NCI-H1105 treated with DMSO at 0.1 percent for 48 hours (cell line): ENCODE measurements around the gene NSMF.
"Not testable (repeated sequence)": the region's sequence is repeated elsewhere in the genome, so short reads cannot be mapped to it uniquely, and the experiment has no call there.

Experiments used
- DNase-seq: peaks from one replicate; lab custom pipeline; 2025; lab: John Stamatoyannopoulos, UW

NSMF gene

GRCh38 chr9:137458194-137459151 is 661 bp downstream of the NSMF start:
- peak; percentile 80 for DNase-seq

DNA sequence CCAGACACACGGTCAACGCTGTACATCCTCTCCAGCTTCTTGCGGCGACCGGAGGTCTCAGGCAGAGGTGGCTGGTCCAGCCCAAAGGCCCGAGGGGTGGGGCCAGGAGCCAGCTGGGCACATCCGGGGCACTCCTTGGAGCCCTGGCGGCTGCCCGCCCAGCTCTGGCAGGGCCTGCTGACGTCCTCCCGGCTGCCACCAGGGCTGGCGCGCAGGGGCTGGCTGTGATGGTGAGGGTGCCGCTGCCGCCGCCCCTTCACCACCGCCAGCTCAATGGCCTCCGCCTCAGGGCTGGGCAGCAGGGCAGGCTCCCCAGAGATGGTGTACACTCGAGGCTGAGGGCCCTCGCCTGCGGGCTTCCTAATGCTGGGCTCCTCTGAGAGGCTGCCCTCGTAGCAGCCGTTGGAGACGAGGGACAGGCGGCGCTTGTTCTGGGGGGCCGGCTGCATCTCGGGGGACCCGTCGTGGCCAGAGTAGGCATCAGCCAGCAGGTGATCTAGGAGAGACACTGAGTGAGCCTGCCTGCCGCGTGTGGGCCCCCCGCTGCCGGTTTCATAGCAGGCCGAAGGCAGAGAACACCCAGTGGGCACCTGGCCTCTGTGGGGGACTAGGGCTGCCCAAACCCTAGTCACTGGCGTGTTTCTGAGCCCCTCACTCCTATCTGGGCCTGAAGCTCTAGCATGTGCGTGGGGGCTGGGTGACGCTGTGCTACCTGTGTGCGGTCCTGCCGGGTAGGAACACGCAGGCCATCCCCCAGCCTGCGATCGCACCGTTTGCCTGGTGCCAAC is 1.5 kb downstream of the NSMF start:
- no peak for DNase-seq

GRCh38 chr9:137456864-137457405 is 2.2 kb downstream of the NSMF start:
- no peak for DNase-seq

DNA sequence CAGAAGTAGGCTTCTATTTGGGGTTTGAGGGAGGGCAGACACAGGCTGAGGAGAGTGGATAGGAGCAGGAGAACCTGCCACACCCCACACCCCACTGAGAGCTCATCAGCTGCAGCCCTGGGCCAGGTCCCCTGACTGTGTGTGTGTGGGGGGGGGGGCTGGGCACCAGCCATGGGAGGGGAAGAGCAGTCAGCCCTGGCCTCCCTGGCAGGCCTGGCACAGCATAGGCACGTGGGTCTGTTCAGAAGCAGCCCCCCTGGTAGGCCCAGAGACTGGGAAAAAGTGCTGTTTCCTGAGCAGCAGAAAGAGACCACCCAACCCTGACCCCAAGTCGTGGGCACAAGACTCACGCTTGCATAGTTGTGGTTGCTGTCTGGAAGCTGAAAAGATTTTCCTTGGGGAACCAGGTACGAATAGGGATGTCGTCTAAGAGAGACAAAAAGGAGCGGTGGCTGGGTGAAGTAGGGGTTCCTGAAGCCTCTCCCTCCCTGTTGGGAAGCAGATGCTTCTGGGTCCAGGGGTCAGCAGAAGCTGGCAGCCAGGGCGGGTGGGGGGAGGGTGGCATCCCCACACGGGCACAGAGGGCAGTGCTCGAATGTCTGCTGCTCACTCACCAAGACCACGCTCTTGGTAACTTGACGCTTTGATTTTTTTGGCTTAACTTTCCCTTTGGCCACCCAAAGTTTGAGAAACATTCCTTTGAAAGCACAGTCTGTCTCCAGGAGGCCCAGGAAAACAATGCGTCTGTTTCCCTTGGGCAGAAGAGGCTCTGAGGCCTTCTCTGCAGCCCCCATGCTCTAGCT is 2.9 kb downstream of the NSMF start:
- no peak for DNase-seq

- no peak for DNase-seq
These were observed 3.7 kb downstream of the NSMF start for GRCh38 chr9:137455359-137455991.

- no peak for DNase-seq
These were observed 4.4 kb downstream of the NSMF start for GRCh38 chr9:137454597-137455358.

DNA sequence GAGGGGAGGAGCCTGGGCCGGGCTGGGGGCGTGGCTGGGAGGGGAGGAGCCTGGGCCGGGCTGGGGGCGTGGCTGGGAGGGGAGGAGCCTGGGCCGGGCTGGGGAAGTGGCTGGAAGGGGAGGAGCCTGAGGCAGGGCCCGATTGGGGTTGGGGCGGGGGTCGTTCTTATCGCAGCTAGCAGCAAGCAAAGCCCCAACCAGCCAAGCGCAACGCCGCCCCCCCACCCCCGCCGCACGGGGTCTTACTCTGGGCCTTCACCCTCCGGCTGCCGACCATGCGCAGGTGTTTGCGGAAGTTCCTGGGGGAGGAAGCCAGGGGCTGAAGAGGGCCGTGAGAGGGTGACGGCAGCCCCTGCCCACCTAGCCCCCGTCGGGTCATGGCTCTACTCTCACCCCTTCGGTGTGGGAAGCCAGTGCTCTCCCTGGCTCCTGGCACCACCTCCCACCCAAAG is 5.0 kb downstream of the NSMF start:
- no peak for DNase-seq

GRCh38 chr9:137453643-137454081 is 5.5 kb downstream of the NSMF start:
- DNase-seq, result peak; percentile 8

GRCh38 chr9:137452761-137453642 is 6.1 kb downstream of the NSMF start:
- DNase-seq, result no peak

DNA sequence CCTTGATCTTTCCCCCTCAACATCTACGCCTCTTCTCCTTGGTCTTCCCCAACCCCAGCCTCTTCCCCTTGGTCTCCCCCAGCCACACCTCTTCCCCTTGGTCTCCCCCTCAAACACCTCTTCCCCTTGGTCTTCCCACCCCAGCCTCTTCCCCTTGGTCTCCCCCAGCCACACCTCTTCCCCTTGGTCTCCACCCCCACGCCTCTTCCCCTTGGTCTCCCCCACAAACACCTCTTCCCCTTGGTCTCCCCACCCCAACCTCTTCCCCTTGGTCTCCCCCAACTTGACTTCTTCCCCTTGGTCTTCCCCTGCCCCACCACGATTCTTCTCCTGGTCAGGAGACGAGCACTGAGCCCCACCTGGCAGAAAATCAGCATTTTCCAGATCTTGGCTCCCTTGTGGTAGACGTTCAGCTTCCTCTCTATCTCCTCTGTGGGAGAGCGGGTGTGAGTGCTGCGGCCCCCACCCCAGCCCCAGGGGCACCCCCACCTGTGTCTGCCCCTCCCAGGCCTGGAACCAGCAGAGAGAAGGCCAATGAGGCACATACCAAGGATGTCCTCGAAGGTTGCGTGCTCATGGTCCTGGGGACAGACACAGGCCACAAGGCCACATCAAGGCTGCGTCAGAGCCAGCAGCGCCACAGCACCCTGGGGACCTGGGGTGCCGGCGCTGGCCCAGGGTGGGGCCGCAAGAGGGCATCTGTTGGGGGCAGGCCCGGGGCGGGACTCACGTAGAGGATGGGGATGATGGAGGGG is 7.0 kb downstream of the NSMF start:
- DNase-seq, result no peak

DNA sequence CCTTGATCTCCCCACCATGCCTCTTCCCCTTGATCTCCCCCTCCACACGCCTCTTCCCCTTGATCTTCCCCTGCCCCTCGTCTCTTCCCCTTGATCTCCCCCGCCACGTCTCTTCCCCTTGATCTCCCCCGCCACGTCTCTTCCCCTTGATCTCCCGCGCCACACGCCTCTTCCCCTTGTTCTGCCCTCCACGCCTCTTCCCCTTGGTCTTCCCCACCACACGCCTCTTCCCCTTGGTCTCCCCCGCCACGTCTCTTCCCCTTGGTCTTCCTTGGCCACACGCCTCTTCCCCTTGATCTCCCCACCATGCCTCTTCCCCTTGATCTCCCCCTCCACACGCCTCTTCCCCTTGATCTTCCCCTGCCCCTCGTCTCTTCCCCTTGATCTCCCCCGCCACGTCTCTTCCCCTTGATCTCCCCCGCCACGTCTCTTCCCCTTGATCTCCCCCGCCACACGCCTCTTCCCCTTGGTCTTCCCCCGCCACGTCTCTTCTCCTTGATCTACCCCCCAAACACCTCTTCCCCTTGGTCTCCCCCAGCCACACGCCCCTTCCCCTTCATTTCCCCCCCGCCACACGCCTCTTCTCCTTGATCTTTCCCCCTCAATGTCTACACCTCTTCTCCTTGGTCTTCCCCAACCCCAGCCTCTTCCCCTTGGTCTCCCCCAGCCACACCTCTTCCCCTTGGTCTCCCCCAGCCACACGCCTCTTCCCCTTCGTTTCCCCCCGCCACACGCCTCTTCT is 7.7 kb downstream of the NSMF start:
- not testable (repeated sequence) for DNase-seq

GRCh38 chr9:137450539-137451222 is 8.5 kb downstream of the NSMF start:
- not testable (repeated sequence) for DNase-seq

- DNase-seq, result no peak
These were observed 9.1 kb downstream of the NSMF start for GRCh38 chr9:137449931-137450538.

DNA sequence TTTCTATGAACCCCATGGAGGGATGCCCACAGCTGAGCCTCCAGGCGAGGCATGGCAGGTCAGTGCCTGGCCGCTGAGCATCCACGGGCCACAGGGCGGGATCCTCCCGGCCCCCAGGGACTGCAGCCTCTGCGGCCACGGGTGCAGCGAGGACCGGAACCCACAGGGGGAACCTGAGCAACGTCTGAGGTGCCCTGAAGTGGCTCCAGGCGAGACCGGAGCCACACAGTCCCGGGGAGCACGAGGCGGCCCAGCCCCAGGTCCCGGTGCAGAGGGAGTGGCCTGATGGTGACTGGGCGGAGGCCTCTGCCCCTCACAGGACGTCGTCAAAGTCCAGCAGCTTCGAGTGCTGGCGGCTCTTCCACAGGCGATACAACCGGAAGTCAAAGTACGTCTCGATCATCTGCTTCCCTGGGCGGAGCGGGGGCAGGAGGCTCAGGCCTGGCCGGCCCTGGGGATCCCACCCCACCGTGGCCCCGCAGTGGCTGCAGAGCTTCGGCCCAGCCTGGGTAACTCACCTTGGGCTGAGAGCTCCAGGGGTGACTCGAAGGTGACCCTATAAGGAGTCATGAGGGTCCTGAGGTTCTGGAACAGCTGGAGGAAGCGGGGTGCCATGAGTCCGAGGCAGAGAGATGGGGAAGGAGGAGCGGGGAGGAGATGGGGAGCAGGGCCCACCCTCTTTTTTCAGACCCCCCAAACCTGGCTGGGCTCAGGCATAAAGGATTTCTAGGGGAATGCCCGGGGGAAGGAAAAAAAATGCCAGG is 9.9 kb downstream of the NSMF start:
- no peak for DNase-seq

- no peak for DNase-seq
These were observed 10.6 kb downstream of the NSMF start for GRCh38 chr9:137448602-137448962.
